ENCODE measurements around the gene C11orf71.

The C11orf71 gene

GRCh38 chr11:114399490-114400215 is 658 bp downstream of the C11orf71 start:
- DNase-seq, result no peak

DNA sequence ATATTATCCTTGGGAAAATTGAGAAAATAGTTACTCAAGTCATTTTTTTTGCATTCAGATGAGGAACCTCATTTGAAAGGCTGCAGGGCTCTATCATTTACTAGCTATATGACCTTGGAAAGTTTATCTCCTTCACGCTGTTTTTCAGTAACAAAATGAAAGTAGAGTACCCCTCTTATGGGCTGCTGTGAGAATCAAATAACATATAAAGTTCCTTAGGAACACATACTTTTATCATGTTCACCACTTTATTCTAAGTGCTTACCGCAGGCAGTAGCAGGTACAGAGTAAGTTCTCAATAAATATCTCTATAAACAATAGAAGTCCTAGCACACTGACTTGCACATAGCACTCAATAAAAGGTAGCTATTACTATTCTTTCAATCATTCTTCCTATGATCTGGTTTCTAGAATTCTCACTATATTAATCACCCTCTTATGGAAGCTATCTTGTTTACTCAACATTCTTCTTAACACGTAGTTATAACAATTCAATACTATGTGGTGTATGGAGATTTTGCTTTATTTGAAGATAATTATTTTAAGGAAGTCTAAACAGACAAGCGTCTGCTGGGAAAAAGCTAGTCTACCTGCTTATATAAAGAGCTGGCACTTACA is 1.9 kb downstream of the C11orf71 start:
- no peak for DNase-seq

- DNase-seq, result no peak
Observed at GRCh38 chr11:114397349-114397982, 2.8 kb downstream of the C11orf71 start.

DNA sequence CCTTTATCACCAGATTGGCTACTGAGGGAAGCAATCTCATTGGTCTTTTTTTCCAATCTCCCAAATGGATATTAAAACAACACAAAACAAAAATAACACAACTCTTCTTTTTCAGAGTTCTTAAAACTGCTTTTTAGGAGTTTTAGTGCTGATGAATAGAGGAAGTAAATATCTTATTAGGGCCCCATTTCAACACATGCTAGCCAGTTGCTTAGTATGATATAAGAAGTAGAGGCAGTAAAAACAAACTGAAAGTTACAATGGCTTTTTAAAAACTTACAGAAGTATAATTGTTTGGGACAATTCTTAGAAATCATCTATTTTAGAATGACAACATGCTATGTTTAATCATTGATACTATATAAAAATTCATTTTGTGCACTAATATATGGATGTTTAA is 3.4 kb downstream of the C11orf71 start:
- DNase-seq, result no peak

- no peak for DNase-seq
Observed at GRCh38 chr11:114395736-114396135, 4.6 kb downstream of the C11orf71 start.

DNA sequence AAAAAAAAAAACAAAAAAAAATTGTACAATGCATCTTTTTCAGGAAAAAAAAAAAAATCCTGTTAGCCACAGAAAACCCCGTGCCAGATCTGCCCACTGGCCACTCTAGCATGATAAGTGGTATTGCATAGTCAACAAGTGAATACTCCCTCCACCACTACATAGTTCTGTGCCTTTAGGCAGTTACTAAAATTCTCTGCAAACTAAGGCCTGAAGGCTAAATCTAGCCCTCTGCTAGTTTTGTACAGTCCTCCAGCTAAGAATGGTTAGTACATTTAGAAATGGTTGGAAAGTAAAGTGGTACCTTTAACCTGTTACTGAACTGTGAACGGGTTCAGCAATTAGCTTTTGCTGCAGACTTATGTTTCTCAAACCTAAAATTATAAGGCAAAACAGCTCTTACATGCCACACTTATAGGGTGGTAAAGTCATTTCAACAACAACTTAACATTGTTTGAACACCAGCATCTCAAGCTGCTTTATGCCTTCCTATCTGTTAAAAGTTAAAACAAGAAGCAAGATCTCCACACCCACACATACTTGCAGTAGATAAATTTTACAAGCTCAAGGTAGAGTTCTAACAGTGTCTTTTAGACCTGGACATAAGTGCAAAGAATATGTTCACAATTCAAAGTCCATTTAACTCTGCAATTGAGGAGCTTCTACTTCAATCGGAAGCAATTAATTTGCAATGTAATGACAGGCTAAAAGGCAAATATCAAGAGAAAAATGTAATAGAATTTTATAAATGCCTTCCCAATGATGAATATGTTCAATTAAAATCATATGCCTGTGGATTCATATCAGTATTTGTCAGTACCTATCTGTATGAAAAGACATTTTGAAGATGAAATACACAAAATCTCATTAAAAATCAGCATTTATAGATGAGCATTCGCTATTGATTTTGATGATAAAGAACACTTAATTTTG is 7.3 kb downstream of the C11orf71 start:
- no peak for DNase-seq

DNA sequence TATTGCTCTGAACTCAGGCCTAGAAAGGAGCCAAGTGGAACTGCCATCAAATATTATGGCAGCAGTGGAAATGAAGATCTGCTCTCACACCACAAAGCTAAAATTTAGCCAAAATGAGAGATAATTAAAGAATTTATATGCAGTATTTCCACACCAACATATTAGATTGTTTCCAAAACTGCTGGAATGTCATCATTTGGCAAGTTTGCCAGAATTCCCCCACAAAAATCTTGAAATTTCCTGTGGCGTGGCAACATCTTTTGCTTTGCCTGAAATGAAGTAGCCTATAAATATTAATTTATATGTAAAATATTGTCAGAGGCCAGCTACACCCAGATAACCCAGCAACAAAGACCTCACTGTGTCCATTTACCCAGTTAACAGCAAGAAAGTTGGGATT is 13.8 kb downstream of the C11orf71 start:
- no peak for DNase-seq

DNA sequence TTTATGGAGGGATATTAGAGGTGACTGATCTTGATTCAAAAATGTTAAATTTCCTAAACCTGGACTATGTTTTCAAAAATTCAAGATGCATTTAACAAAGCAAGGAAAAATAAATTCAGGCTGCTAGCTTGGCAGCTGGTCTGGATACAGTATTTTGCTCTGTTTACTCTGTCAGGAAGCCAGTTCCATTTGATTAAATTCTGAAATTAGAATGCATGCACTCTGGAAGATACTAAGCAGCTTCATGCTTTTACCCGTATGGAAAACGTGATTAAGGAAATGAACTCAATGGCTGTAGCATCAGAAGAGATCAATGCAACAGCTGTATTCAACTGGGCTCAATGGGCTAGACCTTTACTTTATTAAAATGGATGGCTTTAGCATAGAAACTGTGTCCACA is 14.2 kb downstream of the C11orf71 start:
- no peak for DNase-seq

- DNase-seq, result no peak
Observed at GRCh38 chr11:114384487-114384886, 15.8 kb downstream of the C11orf71 start.

DNA sequence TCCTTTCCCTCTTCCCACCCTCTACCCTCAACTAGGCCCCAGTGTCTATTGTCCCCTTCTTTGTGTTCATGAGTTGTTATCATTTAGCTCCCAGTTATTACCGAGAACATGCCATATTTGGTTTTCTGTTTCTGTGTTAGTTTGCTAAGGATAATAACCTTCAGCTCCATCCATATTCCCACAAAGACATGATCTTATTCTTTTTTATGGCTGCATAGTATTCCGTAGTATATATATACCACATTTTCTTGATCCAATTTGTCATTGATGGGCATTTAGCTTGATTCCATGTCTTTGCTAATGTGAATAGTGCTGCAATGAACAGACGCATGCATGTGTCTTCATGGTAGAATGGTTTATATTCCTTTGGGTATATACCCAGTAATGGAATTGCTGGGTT is 17.8 kb downstream of the C11orf71 start:
- no peak for DNase-seq

- DNase-seq, result no peak
Observed at GRCh38 chr11:114379394-114380069, 20.8 kb downstream of the C11orf71 start.

DNA sequence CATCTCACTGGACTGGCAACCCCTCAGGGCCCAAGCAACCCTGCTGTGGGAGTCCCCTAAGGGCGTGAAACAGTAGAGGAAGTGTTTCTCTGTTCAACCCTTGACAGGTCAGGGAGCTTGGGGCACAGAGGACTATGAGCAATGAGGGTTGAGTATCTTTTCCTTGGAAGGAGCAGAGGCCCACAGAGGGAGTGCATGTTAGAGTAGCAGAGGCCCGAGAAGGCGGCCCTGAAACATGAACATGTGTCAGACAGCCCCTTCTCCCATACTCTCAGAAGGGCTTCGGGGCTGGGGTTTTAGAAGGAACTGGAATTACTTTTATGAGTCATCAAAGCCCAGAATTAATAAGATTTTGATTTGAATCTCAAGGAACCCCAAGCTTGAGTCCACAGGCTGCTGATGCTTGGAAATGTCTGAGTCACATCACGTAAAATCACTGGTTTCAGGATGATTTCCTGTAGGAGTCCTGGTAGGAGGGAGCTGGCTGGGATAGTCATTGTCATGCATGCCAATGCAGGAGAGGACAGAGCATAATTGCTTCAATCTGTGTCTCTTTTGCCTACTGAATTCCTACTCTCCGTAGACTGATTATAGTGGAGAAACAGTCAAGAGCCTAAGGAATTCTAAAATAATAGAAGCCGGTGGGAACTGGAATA is 22.6 kb downstream of the C11orf71 start:
- DNase-seq, result no peak

- DNase-seq, result no peak
Observed at GRCh38 chr11:114375052-114375451, 25.3 kb downstream of the C11orf71 start.

- DNase-seq, result no peak
Observed at GRCh38 chr11:114368918-114369680, 31.2 kb downstream of the C11orf71 start.

DNA sequence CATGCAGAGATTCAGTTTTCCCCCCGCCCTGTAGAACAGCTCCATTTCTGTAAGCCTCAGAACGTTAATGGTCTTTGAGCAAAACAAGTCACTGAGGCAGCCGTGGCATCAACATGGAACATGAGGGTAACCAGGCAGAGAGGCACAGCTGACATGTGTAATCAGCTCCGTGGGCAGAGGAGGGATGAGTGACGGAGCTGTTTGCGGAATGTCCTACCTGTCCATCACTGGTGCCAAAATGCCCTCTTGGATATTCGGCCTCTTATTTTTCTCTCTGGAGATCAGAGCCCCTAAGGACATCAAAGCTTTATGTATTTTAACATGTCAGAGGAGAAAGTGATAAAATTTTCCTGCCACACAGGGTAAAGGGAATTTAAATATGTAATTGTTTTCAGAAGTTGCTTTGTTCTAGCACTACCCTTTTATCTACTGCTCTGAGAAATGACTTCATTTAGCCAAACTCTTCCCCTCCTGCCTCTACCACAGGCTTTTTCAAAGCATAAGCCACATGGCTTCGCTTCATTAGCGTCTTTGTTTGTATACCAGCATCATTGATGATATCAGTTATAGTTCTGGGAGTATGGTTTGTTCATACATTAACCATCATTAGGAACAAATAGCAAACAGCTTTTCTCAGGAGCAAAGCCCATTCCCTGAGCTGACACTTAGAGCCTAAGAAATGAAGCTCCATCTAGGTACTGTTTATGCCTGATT is 32.9 kb downstream of the C11orf71 start:
- DNase-seq, result no peak

DNA sequence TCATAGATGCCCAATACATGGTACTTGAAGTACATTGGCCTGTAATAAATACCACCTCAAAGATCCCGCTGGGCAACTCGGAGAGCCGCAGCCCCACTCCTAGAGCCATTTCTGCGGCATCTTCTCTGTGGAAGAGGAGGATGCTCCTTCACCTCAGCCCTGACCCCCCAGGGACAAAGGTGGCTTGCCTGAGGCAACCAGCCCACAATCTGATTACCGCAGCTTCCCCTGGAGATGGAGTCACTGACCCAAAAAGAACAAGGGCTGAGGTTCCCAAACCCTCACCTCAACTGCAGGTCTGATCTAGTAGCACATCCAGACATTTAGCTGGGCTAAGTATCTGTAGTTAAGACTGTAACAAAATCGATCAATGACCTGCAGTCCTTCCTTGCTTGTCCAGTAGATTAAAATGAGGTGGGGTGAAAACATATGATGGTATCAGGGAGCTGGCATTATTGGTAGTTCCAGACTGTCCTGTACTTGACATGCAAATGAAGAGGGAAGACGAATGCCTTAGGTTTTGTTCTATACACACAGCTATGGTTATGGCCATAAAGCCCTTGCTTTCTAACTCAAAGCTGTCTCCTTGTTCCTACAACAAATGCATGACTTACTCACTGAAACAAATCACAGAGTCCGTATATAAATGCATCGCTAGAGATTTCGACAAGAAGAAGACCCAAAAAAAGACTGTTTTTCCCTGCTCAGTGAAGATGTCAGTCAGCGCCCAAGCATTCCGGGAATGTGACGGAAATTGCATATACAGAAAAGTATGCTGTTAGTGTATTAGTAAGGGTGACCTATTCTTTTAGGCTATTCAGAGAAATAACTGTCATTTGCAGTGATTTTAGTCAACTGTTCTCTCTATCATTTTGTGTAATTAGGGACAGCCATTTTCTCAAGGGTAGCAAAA is 33.7 kb downstream of the C11orf71 start:
- no peak for DNase-seq

DNA sequence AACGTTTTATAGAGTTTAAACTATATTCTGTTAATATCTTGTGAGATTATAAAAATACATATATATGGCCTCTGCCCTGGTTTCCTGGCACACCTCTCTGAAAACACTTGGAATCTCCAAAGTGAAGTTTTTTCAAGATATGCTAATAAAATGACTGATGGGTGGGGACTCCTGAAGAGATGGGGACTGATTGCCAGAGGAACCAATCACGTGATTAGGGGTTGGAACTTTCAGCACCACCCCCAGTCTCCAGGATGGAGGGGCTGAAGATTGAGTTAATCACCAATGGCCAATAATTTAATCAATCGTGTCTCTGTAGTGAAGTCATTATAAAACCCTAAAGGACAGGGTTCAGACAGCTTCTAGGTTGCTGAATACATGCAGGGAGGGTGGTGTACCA is 37.4 kb downstream of the C11orf71 start:
- DNase-seq, result no peak

GRCh38 chr11:114362326-114362725 is 38.0 kb downstream of the C11orf71 start:
- DNase-seq, result no peak

GRCh38 chr11:114359342-114359741 is 41.0 kb downstream of the C11orf71 start:
- no peak for DNase-seq

All from T-helper 9 cell (primary cell).